ACC112 (cell line): ENCODE results near the gene CDX4.
"Not testable (repeated sequence)": the region's sequence is repeated elsewhere in the genome, so short reads cannot be mapped to it uniquely, and the experiment has no call there.

Source experiments
- H2AFZ ChIP-seq: fragments of 200-600 bp; sonication (generic); one replicate; pipeline ENCODE4 v1.6.0; 2017; ENCODE audit warnings: antibody characterized with exemption, low read length; ENCODE audit not compliant: unreplicated experiment
- H3K27ac ChIP-seq: fragments of 200-600 bp; sonication (generic); 2 replicates; pipeline ENCODE4 v1.5.1; 2014; ENCODE audit warnings: low read depth, mild to moderate bottlenecking, antibody characterized with exemption, low read length, moderate library complexity
- H3K27me3 ChIP-seq: fragments of 200-600 bp; sonication (generic); 2 replicates; pipeline ENCODE4 v1.6.1; 2014; ENCODE audit warnings: mild to moderate bottlenecking, antibody characterized with exemption, low read length, moderate library complexity, mixed read lengths; ENCODE audit not compliant: insufficient read depth
- H3K36me3 ChIP-seq: fragments of 200-600 bp; sonication (generic); 2 replicates; pipeline ENCODE4 v1.6.1; 2016; ENCODE audit warnings: mild to moderate bottlenecking, antibody characterized with exemption, low read length, moderate library complexity, mixed read lengths; ENCODE audit not compliant: insufficient read depth
- H3K4me1 ChIP-seq: fragments of 200-600 bp; sonication (generic); one replicate; pipeline ENCODE4 v1.6.1; 2016; ENCODE audit warnings: low read length, mixed read lengths; ENCODE audit not compliant: insufficient read depth, unreplicated experiment, control insufficient read depth
- H3K4me3 ChIP-seq: fragments of 200-600 bp; sonication (generic); 2 replicates; pipeline ENCODE4 v1.5.1; 2014; ENCODE audit warnings: mild to moderate bottlenecking, low read depth, low read length
- H3K79me2 ChIP-seq: fragments of 200-600 bp; sonication (generic); one replicate; pipeline ENCODE4 v1.6.0; 2016; ENCODE audit warnings: low read length; ENCODE audit not compliant: control insufficient read depth, unreplicated experiment, insufficient read depth

CDX4 gene

DNA sequence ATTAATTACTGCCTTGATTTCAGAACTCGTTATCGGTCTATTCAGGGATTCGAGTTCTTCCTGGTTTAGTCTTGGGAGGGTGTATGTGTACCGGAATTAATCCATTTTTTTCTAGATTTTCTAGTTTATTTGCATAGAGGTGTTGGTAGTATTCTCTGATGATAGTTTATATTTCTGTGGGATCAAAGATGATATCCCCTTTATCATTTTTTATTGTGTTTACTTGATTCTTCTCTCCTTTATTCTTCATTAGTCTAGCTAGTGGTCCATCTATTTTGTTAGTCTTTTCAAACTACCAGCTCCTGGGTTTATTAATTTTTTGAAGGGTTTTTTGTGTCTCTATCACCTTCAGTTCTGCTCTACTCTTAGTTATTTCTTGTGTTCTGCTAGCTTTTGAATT lies 32.1 kb downstream of the CDX4 start:
- no peaks in the 10 kb centered on the region for H3K79me2 ChIP-seq
- H3K27ac ChIP-seq: no peak overlapping the region
- H2AFZ ChIP-seq: no peak overlapping the region
- H3K4me1 ChIP-seq: no peaks in the 10 kb centered on the region
- no peaks in the 10 kb centered on the region for H3K27me3 ChIP-seq
- H3K4me3 ChIP-seq: no peak overlapping the region
- no peaks in the 10 kb centered on the region for H3K36me3 ChIP-seq

DNA sequence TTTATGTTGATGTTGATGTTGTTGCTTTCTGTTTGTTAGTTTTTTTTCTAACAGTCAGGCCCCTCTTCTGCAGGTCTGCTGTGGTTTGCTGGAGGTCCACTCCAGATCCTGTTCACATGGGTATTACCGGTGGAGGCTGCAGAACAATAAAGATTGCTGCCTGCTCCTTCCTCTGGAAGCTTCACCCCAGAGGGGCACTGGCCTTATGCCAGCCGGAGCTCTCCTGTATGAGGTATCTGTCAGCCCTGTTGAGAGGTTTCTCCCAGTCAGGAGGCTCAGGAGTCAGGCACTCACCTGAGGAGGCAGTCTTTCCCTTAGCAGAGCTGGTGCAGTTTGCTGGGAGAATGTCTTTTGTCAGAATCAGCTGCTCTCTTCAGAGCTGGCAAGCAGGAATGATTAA lies 34.7 kb downstream of the CDX4 start:
- no peak overlapping the region for H3K27ac ChIP-seq
- H2AFZ ChIP-seq: no peak overlapping the region
- no peak overlapping the region for H3K4me3 ChIP-seq
- H3K36me3 ChIP-seq: no peaks in the 10 kb centered on the region
- no peaks in the 10 kb centered on the region for H3K27me3 ChIP-seq
- no peaks in the 10 kb centered on the region for H3K4me1 ChIP-seq
- no peaks in the 10 kb centered on the region for H3K79me2 ChIP-seq

DNA sequence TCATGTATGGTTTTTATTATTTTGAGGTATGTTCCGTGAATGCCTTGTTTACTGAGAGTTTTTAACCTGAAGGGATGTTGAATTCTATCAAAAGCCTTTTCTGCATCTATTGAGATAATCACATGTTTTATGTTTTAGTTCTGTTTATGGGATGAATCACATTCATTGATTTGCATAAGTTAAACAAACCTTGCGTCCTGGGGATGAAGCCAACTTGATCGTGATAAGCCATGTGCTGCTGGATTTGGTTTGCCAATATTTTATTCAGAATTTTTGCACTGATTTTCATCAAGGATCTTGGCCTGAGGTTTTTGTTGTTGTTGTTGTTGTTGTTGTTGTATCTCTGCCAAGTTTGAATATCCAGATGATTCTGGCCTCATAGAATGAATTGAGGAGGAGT lies 43.8 kb downstream of the CDX4 start:
- Histone ChIP-seq H3K27me3 (no peaks in the 10 kb centered on the region), H3K36me3 (no peaks in the 10 kb centered on the region), H2AFZ (no peak overlapping the region), H3K79me2 (no peaks in the 10 kb centered on the region), H3K4me1 (no peaks in the 10 kb centered on the region), H3K4me3 (no peak overlapping the region), H3K27ac (no peak overlapping the region)

DNA sequence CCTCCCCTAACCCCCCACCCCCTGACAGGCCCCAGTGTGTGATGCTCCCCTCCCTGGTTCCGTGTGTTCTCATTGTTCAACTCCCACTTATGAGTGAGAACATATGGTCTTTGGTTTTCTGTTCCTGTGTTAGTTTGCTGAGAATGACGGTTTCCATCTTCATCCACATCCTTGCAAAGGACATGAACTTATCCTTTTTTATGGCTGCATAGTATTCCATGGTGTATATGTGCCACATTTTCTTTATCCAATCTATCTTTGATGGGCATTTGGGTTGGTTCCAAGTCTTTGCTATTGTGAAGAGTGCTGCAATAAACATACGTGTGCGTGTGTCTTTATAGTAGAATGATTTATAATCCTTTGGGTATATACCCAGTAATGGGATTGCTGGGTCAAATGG lies 45.3 kb downstream of the CDX4 start:
- H3K79me2 ChIP-seq, H2AFZ ChIP-seq, H3K4me1 ChIP-seq, H3K27ac ChIP-seq, H3K4me3 ChIP-seq, H3K27me3 ChIP-seq, H3K36me3 ChIP-seq: not testable (repeated sequence)
